GM11168 (cell line): Measurements from ENCODE around the gene ALDH4A1.
"Not testable (repeated sequence)": the region's sequence is repeated elsewhere in the genome, so short reads cannot be mapped to it uniquely, and the experiment has no call there.

ENCODE experiments used
- in situ Hi-C: fragments of 300-500 bp; cut with MboI; formaldehyde crosslinking; loops from one replicate; pipeline ENCODE4 v1.12.0; 2022; ENCODE audit warnings: low sequenced_read_pairs; ENCODE audit not compliant: unreplicated experiment

Gene ALDH4A1

DNA sequence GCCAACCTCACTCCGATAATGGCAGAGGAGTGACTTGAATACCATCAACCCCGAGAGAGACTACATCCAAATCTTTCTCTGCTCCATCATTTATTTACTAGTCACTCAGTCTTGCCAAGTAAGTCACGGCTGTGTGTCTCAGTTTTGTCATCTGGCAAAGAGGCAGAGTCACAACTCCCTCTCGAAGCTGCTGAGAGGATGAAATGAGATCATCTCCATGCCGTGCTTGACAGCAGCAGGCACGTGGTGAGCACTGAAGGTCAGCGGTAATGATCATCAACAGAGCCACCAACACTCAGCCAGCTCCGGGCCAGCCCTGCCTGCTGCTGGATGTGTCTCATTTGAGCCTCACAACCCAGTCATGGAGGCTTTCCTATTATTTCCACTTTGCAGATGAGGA lies 19.9 kb downstream of the ALDH4A1 start:
- in situ Hi-C loops, result no loop called here

DNA sequence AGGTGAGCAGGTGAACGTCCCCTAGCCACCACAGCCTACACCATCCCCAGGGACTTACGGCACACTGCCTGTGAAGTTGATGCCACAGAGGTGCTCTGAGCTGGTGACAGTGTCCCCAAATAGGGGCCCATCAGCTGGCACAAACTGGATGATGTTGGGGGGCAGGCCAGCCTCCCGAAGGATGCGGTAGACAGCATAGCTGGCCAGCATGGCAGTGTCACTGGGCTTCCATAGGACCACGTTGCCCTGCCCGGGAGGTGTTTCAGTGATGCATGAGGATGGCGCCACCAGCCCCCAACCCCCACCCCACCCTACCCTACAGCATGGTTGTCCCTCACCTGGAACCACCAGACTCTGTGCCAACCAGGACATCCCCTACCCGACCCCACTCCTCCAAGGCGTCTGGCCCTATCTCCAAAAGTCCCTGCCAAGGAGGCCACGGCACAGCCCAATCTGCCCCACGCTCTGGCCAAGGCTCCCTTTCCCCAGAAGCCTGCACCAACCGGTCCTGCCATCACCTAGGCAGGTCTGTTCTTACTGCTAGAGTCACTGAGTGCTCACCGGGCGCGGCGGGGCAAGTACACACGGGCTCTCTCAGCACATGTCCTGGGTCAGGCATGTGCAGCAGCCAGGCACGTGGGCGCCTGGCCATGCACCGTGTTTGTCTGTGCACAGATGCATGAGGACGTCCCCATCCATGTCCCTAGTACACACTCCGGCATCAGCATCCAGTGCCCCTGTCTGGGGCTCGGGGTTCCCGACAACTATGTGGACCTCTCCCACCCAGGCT lies 20.5 kb downstream of the ALDH4A1 start:
- in situ Hi-C loops, result no loop called here

DNA sequence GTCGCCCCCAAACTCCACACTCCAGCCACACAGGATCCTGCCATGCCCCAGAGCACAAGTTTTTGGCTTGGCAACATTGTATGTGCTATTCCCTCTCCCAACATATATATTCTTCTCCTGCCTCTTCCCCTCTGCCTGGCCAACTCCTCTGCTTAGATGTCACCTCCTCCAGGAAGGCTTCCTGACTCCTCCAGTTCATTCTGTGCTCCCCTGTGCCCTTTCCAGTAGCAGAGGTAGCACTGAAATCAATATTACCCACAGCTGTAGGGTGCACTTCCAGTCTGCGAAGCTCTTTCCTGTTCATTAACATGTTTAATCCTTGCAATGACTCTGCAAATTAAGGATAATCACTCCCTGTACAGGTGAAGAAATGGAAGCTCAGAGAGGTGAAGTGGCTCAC lies 21.2 kb downstream of the ALDH4A1 start:
- in situ Hi-C loops, result no loop called here

DNA sequence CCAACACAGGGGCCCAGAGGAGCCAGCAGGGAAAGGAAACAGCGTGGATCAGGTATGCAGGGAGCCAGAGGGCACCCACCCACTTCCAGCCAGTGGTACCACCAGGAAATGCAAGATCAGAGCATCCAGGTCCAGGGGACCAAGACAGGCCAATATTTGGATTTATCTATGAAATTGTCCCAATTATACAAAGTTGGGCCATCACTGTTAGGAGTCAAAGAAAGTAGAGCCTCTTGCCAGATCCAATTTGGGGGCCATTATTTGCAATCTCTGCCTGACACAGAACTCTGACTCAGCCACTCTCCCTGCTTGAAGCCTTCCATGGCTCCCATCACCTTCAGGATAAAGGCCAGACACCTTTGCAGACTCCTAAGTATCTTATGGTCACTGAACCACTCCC lies 21.8 kb downstream of the ALDH4A1 start:
- in situ Hi-C loops, result no loop called here

DNA sequence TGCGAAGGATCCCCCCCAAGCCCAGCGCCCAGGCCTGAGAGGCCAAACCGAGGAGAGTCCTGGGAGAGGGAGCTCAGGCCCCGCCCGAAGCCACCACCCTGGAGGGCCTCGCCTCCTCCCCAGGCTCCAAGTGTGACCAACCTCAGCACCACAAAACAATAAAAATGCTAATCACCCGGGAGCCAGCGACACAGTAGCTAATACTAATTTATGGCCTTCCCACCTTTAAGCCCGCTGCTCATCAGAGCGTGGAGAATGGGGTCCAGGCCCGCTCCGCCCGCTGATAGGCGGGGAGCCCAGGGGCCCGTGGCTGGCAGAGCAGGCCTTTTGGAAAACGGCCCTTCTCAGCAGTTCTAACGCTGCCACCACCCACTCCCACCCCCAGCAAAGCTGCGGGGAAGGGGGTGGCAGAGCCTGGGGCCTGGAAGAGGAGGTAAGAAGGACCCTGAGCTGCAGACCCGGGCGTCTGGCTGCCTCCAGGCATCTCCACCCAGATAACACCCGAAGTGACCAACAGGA lies 22.5 kb downstream of the ALDH4A1 start:
- in situ Hi-C loops, result no loop called here

DNA sequence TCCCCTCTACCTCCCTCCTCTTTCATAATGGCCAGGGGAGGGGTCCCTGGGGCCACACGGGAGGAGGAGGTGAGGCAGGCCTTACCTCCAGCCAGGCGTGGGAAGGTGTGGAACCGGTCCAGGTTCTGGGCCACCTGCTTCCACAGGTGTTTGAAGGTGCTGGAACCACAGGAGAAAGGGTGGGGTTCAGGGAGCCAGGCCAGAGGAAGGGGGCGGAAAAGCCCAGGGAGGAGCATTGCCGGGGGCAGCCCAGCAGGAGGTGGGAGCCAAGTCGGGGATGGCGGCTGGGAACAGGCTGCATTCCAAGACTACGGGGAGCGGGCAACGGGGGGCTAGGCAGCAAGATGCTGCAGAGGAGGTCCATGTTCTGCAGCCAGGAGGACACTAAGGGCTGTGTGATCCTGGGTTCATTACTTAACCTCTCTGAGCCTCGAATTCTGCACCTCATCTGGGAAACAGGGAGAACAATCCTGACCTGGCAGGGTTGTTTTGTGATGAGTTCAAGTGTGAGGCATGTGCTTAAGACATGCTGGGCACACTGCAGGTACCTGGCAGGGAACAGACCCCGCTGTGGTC lies 23.1 kb downstream of the ALDH4A1 start:
- in situ Hi-C loops, result no loop called here

DNA sequence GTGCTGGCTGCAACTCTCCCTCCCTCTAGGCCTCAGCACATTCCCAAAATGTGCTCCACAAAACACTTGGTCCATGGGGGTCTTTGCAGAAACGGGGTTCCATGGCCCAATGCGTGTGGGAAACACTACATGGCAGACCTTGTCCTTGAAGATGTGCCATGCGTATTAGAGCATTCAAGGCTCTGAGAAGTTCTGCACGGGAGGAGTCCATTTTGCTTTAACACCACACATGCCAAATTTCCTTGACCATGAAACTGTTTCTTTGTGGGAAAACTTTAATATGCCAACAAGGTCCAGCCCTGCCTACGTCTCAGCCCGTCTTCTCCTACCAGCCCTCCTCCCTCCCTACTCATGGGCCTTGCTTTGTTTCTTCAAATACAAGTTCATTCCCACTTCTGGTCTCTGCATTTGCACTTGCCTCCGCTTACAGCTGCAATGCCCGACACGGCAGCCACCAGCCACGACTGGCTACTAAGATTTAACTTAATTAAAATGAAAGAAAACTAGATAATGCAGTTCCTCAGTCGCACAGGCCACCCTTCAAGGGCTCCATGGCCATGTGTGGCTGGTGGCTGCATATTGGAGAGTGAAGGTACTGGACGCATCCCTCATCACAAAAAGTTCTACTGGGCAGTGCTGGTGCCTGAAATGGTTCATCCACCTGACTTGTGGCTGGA lies 23.7 kb downstream of the ALDH4A1 start:
- in situ Hi-C loops, result no loop called here

DNA sequence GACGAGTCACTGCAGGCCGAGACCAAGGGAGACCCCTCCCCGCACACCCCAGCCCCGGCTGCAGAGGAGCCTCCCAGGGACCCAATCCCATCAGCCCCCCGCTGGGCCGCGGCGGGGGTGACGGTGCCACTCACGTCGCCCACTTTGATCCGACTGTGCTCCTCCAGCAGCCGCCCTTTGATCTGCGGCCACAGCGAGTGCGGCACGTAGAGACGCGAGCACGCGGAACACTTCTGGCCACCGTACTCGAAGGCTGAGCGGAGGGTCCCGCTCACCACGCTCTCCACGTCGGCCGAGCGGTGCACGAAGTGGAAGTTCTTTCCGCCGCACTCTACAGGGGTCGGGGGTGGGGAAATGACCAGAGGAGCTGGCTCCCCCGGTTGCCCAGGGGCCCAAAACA lies 25.1 kb downstream of the ALDH4A1 start:
- in situ Hi-C loops, result no loop called here

DNA sequence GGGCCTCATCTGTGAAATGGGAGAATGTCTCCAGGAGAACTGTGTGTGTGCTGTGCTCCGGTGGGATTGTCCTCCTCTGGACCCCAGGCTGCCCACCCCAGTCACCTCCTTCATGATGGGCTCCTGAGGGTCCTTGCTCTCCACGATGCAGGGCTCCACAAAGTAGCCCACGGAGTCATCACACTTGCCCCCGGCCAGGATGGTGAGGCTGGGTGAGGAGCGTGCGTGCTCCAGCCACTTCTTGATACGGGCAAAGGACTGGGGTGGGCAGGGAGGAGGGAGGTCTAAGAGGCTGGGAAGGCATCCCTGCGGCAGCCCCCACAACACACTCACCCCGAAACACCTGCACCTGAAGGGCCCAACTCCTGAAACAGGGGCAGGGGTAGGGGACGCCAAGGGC lies 26.1 kb downstream of the ALDH4A1 start:
- in situ Hi-C loops, result no loop called here

DNA sequence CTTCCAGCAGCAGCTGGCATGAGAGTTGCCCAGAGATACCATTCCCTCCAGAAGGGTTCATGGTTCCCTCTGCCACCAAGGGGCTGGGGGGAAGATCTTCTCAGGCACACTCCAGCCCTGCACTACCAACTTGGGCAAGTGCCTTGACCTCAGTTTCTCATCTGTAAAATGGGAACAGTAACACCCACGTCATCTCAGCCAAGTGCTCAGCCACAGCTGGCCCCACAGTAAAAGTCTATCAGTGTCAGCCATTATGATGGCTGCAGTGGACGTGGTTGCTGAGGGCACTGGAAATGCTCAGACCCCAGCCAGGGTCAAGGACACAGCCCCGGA lies 26.6 kb downstream of the ALDH4A1 start:
- in situ Hi-C loops, result no loop called here

DNA sequence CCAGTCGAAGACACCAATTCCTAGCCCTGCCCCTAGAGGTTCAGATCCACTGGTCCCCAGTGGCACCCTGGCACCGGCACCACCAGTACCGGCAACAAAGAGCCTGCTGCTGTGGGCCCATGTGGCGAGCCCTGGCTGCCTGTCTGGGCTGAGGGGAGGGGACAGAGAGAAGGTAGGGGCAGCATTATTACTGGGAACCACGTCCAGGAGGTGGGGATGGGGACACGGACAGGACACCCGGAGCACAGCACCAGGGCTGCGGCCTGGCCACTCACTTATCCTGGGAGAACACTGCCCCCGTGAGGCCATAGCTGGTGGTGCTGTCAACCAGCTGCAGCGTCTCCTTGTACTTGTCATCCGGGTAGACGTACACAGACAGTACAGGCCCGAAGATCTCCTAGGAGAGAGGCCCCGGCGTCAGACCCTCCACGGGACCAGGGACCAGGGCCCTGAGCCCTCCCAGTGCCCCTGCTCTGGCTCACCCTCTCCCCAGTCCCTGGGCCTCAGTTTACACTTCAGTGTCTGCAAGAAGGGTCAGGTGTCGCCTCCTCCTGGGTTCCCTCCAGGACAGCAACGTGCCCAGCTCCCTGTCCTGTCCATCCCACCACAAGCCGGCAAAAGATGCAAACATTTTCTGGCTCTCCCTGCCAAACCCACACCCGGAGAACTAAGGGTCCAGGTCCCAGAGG lies 27.1 kb downstream of the ALDH4A1 start:
- in situ Hi-C loops, result no loop called here

DNA sequence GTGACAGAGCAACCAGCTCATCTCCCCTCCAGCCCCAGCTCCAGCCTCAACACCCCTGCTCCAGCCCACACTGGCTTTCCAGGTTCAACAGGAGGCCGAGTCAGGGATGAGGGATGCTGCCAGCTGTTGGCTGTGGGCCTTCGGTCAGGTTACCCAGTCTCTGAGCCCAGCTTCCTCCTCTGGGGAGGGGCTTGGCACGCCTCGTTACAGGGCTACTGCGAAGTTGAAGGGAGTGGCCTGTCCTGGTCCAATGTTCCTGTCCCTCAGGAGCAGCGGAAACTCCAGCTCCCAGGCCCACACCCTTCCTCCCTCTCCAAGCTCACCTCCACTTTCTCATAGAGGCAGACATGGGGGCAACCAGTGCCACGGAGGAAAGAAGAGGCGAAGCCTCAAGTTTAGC lies 27.8 kb downstream of the ALDH4A1 start:
- in situ Hi-C loops, result no loop called here

DNA sequence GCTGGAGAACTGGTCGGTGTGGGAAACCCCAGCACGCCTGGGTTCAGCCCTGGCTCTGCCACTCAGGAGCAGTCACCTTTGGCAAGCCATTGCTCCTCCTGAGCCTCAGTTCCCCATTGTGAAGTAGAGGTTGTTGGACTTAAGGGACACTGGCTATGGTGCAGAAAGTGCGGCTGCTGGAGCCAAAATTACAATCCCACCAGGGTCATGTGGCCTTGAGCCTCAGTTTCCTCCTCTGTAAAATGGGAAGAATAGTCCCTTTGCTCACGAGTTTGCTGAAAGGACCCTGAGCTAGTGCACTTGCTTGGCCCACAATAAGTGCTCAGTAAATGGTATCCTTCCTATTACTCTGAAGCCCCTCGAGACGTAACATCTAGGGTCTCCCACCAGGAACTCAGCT lies 28.3 kb downstream of the ALDH4A1 start:
- in situ Hi-C loops, result no loop called here

DNA sequence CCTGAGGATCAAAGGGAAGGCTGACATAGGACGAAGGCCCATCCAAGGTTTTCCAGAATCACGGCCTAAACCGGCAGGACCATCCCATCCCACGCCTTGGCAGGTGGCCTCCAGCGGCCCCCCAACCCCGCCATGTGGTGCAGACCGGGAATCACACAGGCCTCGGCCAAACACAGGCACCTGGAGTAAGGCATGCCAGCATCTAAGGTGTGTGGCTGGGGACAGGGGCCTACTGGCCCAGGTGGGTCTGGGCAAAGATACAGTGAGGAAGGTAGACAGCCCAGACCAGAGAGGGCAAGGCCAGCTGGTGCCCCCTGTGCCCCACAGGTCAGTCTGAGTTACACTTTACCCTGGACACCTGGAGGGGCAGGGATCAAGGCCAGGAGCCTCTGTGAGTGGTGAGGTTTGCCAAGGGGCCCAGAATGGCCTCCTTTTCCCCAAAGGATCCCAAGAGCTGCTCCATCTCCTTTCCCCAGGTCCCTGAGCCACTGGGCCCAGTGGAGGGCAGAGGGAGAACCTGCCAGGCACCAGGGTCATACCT lies 30.2 kb downstream of the ALDH4A1 start:
- in situ Hi-C loops, result no loop called here

DNA sequence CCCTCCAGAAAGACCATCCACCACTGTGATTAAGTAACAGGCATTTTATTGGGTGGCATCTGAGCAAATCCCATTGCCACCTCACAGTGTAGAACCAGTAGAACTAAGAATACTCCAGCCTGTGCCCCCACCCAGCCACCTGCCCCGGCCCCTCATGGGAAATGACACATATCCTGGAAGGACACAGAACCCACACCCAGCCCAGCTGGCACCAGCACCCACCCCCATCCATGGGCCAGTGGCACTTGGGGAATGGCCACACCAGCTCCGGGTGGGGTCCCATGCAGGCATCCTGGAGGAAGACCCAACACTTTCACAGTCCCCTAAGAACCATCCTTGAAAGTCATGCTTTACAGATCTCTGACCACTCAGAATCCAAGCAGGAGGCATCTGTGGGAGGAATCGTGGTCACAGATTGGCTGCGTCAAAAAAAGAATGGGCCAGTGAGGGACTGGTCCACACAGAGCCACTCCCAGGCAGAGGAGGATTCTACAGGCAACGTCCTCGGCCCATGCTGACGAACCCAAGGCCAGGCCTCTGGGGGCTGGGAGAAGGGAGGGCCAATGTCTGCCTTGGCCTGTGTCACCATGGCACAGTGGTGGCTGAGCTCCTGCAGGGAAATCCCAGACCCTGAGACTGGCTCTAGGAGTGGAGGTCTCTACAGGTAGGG lies 30.8 kb downstream of the ALDH4A1 start:
- in situ Hi-C loops, result no loop called here

DNA sequence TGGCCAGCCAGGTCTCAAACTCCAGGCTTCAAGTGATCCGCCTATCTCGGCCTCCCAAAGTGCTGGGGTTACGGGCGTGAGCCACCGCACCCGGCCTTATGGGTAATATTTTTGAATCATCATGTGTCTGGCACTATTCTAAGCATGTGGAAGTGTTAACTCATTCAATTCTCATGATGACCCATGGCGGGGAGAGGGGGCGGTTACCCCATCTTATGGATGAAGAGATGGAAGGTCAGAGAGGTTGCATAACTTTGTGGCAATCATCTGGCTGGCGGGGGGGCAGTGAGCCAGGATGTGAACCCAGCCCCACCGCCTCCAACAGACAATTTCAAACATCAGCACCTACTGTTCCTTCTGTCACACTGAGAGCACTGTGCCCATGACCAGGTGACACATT lies 31.4 kb downstream of the ALDH4A1 start:
- in situ Hi-C loops, result no loop called here

DNA sequence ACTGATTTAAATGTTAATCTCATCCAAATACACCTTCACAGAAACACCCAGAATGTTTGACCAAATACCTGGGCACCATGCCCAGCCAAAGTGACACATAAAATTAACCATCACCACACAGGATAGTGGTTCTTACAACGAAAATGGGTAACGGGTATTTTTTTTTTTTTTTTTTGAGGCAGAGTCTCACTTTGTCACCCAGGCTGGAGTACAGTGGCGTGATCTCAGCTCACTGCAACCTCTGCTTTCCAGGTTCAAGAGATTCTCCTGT lies 31.8 kb downstream of the ALDH4A1 start:
- in situ Hi-C loops, result not testable (repeated sequence)

DNA sequence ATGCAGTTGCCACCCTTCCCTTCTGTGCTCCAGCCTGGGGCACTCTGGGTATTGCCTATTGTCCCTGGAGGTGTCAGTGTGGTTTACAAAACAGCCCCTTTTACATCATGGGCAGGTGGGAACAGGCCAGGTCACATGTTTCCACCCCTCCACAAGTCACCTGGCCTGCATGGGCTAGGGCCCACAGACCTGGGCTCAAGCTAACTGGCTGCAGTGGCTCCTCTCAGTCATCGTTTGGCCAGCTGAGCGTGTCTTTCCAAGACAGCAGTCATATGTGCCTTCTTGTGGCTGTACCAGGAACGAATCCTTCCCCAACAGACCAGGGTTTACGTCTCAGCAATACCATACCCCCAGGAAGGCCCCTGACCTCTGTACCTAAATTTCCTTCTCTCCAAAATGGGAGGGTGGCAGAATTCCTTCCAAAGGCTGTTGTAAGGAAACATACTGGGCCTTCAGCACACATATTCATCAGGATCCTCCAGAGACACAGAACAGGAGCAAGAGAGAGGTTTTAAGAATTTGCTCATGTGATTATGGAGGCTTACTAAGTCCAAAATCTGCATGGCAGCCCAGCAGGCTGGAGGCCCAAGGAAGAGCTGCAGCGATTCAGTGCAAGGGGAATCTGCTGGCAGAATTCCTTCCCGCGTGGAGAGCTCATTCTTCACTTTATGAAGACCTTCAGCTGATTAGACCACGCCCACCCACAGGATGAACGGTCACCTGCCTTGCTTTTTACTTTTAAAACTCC lies 32.3 kb downstream of the ALDH4A1 start:
- in situ Hi-C loops, result no loop called here

DNA sequence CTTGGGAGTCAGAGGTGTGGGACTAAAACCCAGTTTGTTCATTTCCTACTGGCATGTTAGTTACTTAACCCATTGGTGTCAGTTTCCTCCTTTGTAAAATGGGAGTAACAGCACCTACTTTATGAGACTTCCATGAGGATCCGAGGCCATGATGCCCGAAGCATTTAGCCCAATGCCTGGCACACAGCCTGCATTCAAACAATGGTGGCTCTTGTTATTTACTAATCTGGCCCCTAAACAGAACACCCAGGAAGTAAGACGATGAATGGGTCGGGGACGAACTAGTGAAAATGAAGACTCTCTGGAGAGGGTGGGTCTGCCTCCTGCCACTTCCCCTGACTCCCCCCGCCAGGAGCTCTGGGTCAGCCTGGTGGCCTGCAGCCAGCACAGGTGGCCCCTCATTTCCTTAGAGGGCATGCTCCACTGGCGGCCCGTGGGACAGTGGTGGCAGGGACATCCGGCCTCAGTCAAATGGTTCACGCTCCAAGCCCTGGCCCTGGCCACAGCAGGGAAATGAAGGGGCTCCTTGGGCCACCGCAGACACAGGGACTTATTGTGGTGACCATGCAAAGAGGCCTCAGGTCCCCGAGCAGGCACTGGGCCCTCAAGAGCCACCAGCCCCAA lies 33.4 kb downstream of the ALDH4A1 start:
- in situ Hi-C loops, result no loop called here
